GM12872 (cell line): ENCODE results near the gene GRIA4.

ENCODE experiments used
- TF ChIP-seq, protein P1 (sequence below): IDR thresholded peaks from 3 replicates; pipeline ENCODE4 v1.5.1; 2011; ENCODE audit warnings: low read depth, mild to moderate bottlenecking, low read length, moderate library complexity; ENCODE audit not compliant: insufficient read depth

The GRIA4 gene

DNA sequence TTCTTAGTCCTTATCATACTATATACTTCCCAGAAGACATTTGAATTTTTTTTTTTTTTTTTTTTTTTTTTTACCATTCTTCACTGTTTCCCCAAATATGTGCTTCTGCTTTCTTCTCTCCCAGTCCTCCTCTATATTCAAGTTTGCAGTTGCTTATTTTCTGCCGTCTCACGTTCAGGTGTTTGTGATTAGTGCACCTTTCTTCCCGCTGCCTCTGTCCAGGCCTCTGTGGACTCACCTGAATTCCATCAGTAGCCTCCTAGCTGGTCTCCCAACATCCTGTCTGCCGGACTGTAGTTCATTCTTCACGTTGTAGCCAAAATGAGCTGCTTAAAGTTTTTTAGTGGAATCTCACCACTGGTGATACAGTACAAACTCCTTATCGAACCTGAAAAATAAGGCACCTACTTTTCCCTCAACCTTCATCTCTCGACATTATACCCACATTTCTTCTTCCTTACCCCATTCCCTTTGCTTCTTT lies 413.0 kb downstream of the GRIA4 start:
- TF ChIP-seq, protein P1, sequence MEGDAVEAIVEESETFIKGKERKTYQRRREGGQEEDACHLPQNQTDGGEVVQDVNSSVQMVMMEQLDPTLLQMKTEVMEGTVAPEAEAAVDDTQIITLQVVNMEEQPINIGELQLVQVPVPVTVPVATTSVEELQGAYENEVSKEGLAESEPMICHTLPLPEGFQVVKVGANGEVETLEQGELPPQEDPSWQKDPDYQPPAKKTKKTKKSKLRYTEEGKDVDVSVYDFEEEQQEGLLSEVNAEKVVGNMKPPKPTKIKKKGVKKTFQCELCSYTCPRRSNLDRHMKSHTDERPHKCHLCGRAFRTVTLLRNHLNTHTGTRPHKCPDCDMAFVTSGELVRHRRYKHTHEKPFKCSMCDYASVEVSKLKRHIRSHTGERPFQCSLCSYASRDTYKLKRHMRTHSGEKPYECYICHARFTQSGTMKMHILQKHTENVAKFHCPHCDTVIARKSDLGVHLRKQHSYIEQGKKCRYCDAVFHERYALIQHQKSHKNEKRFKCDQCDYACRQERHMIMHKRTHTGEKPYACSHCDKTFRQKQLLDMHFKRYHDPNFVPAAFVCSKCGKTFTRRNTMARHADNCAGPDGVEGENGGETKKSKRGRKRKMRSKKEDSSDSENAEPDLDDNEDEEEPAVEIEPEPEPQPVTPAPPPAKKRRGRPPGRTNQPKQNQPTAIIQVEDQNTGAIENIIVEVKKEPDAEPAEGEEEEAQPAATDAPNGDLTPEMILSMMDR: no peak

DNA sequence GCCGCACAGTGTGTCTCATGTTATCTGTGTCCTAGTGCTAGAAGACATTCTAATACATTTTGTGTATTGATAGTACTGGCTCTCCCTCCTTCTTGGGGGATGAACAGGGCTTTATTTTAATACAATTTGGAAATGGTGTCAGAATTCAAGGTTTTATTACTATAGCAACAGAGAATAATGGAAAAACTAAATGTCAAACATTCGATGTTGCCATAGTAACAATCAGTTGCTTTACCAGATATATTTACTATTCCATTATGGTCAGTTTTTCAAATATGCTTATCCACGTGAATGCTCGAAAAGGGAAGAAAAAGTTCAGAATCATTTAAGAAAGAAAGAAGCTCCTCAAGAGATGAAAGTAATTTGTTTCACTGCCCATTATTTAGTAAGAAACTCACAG lies 420.7 kb downstream of the GRIA4 start:
- TF ChIP-seq, protein P1: no peak

DNA sequence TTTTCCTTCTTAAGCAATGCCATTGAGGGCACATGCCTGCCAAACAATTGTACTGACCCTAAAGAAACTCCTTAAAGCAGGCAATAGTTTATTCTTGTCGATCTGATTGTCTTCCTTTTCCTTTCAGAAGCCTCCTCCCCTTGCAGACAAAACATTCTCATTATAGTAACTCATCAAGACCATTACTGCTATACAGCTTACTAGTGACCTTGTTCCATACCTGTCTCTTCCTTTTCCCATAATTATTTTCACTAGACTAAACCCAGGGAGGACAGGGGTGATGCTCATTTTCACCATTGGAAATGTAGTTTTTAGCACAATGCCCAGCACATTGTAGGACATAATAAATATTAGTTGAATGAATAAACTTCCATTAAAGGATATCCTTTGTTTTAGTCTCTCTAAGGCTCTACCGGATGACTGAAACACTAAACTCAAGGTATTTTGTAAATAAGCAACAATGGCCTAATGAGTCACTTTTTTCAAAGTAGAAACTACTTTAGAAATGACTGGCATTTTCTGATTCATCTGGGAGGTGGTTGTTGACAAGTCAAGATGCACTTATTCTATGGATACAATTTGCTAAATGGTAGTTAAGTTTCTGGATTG lies 421.4 kb downstream of the GRIA4 start:
- TF ChIP-seq, protein P1: no peak
